GM12891 (cell line): ENCODE results near the gene PYGM.

Source experiments
- POLR2A ChIP-seq: IDR thresholded peaks from 2 replicates; pipeline ENCODE4 v1.6.1; 2011; ENCODE audit warnings: low read depth, low read length, control low read depth
- POLR2AphosphoS5 ChIP-seq: IDR thresholded peaks from 2 replicates; pipeline ENCODE4 v1.6.1; 2011; ENCODE audit warnings: low read depth, low read length, control low read depth
- TAF1 ChIP-seq: IDR thresholded peaks from 2 replicates; pipeline ENCODE4 v1.6.1; 2011; ENCODE audit warnings: low read depth, low read length, control low read depth

DNA sequence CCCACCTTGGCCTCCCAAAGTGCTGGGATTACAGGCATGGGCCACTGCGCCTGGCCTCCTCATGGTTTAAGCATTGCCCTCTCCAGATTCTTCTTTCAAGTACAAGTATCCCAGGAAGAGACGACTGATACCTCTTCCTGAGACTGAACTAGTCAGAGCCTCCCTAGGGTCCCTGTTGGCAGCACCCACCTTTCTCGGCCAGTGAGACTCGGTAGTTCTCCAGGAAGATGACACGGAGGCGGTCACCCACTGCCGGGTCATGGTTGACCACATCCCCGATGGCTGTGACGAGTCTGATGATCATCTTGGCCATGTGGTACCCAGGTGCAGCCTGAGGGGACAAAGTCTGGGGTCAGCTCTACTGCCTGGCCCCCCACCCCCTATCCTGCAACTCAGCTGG is 8.6 kb downstream of the PYGM start:
- TF ChIP-seq TAF1 (no peak), POLR2AphosphoS5 (no peak), POLR2A (no peak)
